Frontal cortex (tissue), 4 donors: ENCODE data around the gene CDH20. TPM values are rescaled to one million over a fixed set of nuclear protein-coding genes. Genes with fewer than 3 reads are reported as not detected.
A peak's percentile ranks its signal among the peaks of the same experiment; 100 is the strongest.

ENCODE experiments used
- DNase-seq, 2 donors: peaks; one replicate each; pipeline ENCODE4 v3.0.0; 2012; ENCODE audit warnings: low spot score in 2 of 2
- FAIRE-seq: peaks from 2 replicates; lab custom pipeline; 2012; peaks lifted over from hg19 to GRCh38; lab: Jason Lieb, UNC
- total RNA-seq: library from RNA; depleted of rRNA; stranded (reverse); fragments of >200 nt; gene quantifications from one replicate; pipeline ENCODE4 v1.2.3, GENCODE V29; 2014
- donor health status: control.
- donor health status: control.
- donor health status: control.

CDH20 gene
- total RNA-seq, 1 donor from 2014 or later, result 6.9 TPM

DNA sequence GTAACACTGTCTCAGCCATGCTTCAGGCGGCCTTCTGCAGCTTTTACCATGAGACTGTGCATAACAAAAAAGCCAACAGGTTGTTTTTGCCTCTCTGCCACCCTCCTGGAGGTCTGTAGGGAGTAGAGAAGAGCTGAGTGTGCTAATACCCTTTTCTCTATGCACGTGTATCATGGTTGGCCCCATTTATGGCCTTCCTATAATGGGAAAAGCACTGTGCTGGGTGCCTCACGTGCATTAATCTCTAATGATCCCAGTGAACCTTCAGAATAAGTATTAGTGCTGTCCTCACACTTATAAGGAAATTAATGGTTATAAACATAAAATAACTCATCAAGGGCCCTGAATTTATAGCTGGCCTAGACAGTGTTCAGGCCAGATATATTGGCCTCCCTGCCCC, 164.2 kb downstream of the CDH20 start:
- FAIRE-seq (no peak), DNase-seq (no peak)

DNA sequence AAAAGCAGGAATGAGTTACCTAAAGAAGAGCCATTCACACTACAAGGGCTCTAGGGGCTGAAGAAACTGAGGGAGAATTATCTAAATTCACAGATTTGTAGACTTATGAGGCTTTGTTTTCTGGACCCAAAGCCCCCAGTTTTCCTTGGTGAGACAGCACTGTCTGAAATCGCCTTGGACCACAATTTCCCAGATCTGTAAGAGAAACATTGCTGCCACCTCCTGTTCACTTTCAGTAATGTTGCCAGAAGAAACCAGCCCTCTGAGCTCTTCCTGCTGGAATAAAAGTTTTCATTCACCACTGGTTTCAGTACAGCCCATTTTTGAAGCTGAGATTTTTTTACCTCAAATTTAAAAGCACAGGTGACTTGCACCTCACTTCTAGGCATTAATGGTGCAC, 169.2 kb downstream of the CDH20 start:
- DNase-seq, result peak; percentile 54 to 55
- FAIRE-seq, result peak; percentile 91

DNA sequence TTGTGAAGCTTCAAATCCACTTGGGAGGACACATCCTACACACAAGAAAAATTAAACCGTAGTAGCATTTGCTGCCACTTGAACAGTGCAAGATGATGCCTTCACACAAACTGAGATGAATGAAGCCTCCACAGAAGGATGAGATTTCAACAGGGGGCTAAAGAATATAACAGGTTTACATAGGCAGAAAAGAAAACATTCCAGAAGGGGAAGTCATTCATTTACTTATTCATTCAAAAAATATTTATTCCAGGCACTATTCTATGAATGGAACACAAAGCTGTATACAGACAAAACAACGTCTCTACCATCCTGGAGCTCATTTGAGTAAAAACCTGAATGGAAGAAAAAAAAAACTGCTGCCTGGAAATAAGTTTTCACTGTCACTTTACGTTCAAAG, 170.5 kb downstream of the CDH20 start:
- no peak for FAIRE-seq
- no peak for DNase-seq

- DNase-seq (no peak), FAIRE-seq (no peak)
Measured at GRCh38 chr18:61528961-61529360, 195.7 kb downstream of the CDH20 start.

GRCh38 chr18:61530681-61531080, 197.5 kb downstream of the CDH20 start:
- DNase-seq, result no peak
- FAIRE-seq, result no peak

- DNase-seq, result peak in 1 of 2 donors; percentile 22
- FAIRE-seq, result no peak
Measured at GRCh38 chr18:61531182-61531581, 198.0 kb downstream of the CDH20 start.

GRCh38 chr18:61531891-61532290, 198.7 kb downstream of the CDH20 start:
- no peak for DNase-seq
- FAIRE-seq, result no peak

- FAIRE-seq (no peak), DNase-seq (no peak)
Measured at GRCh38 chr18:61535401-61535800, 202.2 kb downstream of the CDH20 start.

DNA sequence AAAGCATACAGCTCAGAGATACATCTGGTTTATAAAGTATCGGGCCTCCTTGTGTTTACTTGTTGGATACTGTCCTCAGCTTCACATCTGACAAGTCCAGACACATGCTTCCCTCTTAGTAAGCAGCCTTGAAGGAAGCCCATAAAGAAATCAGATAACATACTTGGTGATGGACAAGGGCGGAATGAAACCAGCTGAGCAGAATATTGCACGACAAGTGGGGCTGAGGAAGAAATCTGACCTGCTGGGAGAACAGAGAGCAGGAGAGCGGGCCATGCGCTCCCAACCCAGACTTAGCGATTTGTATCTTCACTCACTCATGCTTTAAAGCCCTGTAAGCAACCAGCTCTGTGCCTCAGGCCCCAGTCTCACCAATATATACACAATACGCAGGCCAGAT, 208.4 kb downstream of the CDH20 start:
- no peak for FAIRE-seq

DNA sequence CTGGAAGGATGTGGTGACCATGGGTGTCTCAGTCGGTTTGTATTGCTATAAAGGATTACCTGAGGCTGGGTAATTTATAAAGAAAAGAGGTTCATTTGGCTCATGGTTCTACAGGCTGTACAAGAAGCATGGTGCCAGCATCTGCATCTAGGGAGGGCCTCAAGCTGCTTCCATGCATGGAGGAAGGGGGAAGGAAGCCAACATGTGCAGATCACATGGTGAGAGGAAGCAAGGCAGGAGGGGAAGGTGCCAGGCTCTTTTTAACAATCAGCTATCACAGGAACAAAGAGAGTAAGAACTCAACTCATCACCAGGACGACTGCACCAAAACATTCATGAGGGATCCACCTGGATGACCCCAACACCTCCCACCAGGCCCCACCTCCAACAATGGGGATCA, 209.4 kb downstream of the CDH20 start:
- DNase-seq (no peak), FAIRE-seq (no peak)

More for the DNA sequence above, 208.4 kb downstream of the CDH20 start:
- DNase-seq, result no peak

GRCh38 chr18:61543518-61543917, 210.3 kb downstream of the CDH20 start:
- DNase-seq (no peak), FAIRE-seq (no peak)

GRCh38 chr18:61544178-61544577, 210.9 kb downstream of the CDH20 start:
- DNase-seq (no peak), FAIRE-seq (no peak)

- FAIRE-seq (no peak), DNase-seq (no peak)
Measured at GRCh38 chr18:61545281-61546245, 212.3 kb downstream of the CDH20 start.

- FAIRE-seq, result no peak
- DNase-seq, result peak in 1 of 2 donors; percentile 30
Measured at GRCh38 chr18:61546590-61546989, 213.4 kb downstream of the CDH20 start.

- no peak for DNase-seq
- no peak for FAIRE-seq
Measured at GRCh38 chr18:61549416-61549815, 216.2 kb downstream of the CDH20 start.

DNA sequence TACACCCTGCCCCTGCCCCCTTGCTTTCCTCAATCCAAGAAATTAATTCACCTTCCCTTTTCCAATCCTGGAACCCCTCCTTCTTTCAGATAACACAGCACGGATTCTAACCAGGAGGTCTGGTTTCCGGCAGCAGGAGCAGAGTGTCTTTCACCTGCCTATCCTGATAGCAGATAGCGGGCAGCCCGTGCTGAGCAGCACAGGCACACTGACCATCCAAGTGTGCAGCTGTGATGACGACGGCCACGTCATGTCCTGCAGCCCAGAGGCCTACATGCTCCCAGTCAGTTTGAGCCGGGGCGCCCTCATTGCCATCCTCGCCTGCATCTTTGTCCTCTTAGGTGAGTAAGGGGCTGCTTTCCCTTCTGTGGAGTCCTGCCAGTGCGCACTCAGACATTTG, 216.7 kb downstream of the CDH20 start:
- FAIRE-seq, result no peak
- DNase-seq, result no peak

- DNase-seq (peak; percentile 57 to 71), FAIRE-seq (no peak)
Measured at GRCh38 chr18:61551586-61551985, 218.4 kb downstream of the CDH20 start.

DNA sequence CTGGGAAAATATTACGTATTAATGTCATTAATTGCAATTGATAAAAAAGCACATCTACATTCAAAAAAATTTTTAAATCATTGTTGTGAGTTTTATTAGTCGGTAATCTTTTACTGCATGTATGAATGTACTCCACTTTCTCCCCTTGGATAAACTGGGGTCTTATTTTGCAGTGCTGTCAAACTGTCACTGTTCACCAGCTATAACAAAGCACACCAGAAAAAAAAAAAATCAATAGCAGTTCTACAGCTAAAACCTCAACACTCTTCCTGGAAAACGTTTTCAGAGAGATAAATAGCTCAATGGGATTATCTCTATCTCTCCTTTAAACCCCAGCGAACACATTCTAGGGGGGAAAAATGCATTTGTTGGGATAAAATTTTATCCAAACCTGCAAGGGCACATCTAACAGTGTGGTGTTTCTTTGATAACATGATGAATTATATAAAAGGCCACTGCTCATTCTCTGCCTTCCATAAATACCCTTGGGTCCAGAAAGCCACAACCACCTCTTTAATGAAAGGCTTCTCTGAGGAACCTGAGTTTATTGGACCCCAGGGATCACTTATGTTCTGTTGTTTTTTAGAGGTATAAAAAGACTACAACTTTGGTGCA, 219.9 kb downstream of the CDH20 start:
- FAIRE-seq (no peak), DNase-seq (no peak)

GRCh38 chr18:61554117-61554776, 221.0 kb downstream of the CDH20 start:
- DNase-seq, result no peak
- FAIRE-seq, result no peak

DNA sequence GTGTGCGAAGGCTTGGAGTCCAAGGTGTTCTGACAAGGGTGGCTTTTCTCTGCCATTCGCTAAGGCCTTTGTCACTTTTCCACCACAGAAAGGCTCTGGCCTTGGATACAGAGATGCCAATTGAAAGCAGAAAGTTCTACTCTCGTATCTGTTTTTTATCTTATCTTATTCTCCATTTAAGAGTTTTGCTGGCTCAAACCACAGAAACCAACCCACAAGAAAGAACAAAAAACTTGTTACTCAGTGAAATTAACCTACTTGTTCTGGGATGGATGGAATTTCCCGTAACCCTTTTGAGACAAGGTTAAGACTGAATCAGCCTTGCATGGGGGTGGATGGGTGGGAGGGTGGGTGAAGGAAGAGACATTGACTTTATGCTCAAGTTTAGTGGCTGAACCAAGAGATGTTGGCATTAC, 221.7 kb downstream of the CDH20 start:
- FAIRE-seq (no peak), DNase-seq (no peak)

- DNase-seq (no peak), FAIRE-seq (no peak)
Measured at GRCh38 chr18:61556316-61556715, 223.1 kb downstream of the CDH20 start.
